ENCODE results near the gene LRPPRC. TPM values are rescaled to one million over a fixed set of nuclear protein-coding genes. Genes with fewer than 3 reads are reported as not detected.

Gene LRPPRC
- total RNA-seq, 1 donor from 2014 or later: 57.5 TPM

GRCh38 chr2:43840965-43841364 lies 154.8 kb downstream of the LRPPRC start:
- no peak for DNase-seq (ENCODE audit: low read depth)
- TF ChIP-seq, protein P1, sequence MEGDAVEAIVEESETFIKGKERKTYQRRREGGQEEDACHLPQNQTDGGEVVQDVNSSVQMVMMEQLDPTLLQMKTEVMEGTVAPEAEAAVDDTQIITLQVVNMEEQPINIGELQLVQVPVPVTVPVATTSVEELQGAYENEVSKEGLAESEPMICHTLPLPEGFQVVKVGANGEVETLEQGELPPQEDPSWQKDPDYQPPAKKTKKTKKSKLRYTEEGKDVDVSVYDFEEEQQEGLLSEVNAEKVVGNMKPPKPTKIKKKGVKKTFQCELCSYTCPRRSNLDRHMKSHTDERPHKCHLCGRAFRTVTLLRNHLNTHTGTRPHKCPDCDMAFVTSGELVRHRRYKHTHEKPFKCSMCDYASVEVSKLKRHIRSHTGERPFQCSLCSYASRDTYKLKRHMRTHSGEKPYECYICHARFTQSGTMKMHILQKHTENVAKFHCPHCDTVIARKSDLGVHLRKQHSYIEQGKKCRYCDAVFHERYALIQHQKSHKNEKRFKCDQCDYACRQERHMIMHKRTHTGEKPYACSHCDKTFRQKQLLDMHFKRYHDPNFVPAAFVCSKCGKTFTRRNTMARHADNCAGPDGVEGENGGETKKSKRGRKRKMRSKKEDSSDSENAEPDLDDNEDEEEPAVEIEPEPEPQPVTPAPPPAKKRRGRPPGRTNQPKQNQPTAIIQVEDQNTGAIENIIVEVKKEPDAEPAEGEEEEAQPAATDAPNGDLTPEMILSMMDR (conservative IDR thresholded peaks at IDR 0.05; ENCODE audit: low read depth, low read length): no peak

GRCh38 chr2:43839776-43840564 lies 155.8 kb downstream of the LRPPRC start:
- TF ChIP-seq, protein P1 (conservative IDR thresholded peaks at IDR 0.05; ENCODE audit: low read depth, low read length): no peak
- H3K4me3 ChIP-seq (ENCODE audit: low read depth, low read length): no peak overlapping the region

More at GRCh38 chr2:43840965-43841364, 154.8 kb downstream of the LRPPRC start:
- H3K4me3 ChIP-seq (ENCODE audit: low read depth, low read length): no peak overlapping the region

DNA sequence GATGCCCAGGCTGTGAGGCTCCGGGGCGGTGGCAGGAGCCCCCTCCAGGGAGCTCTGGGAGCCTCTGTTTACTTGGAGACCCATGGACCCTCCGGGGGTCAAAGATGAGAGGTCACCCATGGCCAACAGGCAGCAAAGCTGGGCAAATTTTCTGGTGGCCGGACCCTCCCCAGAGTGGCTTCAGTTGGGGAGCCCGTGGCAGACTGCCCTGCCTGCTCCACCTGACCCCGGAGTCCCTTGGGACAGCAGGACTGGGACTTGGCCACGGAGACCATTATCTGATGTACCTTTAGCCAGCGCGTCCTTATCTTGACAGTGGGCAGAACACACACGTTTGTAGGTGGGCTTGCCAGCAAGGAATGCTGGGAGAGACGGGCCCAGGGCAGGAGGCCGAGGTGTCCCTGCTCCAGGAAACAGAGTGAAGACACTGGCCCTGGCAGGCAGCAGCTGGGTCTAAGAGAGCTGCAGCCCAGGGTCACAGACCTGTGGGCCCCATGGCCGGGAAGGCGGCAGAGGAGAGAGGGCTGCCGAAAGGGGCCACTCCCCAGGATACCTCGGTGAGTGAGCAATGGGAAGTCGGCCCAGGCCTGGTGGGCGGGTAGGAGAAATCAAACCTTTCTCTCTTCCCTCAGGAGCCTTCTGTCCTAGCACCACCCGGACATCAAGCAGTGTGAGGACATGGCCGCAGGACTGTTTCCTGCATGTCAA lies 157.1 kb downstream of the LRPPRC start, which contains the start of the genes ABCG5 and ABCG8:
Gene ABCG5, minus strand, starts transcription at position 280 of the 708 bp plus-strand sequence. Its CDS starts 160 bp downstream, at position 120.
Gene ABCG8, plus strand, starts transcription at position 412 of the 708 bp plus-strand sequence. Its CDS starts 83 bp downstream, at position 495.
- TF ChIP-seq, protein P1 (conservative IDR thresholded peaks at IDR 0.05; ENCODE audit: low read depth, low read length): no peak
- no peak within 1 kb of the TSS for H3K4me3 ChIP-seq (ENCODE audit: low read depth, low read length)
- DNase-seq (ENCODE audit: low read depth): no peak

More at GRCh38 chr2:43839776-43840564, 155.8 kb downstream of the LRPPRC start:
- DNase-seq (ENCODE audit: low read depth): no peak

DNA sequence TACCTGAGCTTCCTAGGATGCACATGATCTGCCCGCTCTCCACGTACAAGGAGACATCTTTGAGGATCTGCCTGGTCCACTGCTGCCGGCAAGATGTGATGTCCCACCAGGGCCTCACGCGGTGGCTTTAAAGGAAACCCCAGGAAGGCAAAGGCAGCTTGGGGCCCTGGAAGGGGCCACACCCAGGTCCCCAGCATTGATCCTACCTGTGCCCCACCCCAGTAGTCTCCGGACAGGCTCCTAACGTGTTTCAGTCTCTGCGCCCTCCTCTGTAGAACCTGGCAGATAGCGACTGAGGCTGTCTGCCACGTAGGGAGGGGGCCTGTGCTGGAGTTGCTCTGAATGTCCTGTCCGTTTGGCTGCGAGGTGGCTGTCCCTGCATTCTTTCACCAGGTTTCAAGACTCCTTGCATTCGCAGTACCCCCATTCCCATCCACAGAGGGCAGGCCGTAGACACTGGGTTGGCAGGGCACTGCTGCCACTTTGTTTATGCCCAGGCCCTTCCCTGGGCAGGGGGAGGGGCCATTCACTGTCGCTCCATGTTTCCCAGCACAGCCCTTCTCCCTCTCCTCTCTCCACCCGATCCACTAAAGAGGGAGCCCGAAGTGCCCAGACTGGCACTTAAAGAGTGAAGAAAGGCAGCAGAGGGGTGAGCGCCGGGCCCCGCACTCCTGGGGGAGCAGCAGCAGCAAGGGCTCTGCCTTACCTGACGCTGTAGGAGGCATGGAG lies 157.8 kb downstream of the LRPPRC start:
- TF ChIP-seq, protein P1 (conservative IDR thresholded peaks at IDR 0.05; ENCODE audit: low read depth, low read length): no peak

DNA sequence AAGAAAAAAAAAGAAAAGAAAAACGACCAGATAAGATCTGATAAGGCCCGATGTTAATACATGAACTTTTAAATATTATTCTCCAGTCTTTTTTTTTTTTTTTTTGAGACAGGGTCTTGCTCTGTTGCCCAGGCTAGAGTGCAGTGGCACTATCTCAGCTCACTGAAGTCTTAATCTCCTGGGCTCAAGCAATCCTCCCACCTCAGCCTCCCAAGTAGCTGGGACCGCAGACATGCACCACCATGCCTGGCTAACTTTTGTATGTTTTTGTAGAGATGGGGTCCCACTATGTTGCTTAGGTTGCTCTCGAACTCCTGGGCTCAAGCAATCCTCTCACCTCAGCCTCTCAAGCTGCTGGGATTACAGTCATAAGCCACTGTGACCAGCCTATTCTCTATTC lies 158.8 kb downstream of the LRPPRC start:
- no peak overlapping the region for H3K4me3 ChIP-seq (ENCODE audit: low read depth, low read length)
- no peak for DNase-seq (ENCODE audit: low read depth)
- TF ChIP-seq, protein P1 (conservative IDR thresholded peaks at IDR 0.05; ENCODE audit: low read depth, low read length): no peak

More for the DNA sequence above, 157.8 kb downstream of the LRPPRC start:
- H3K4me3 ChIP-seq (ENCODE audit: low read depth, low read length): no peak overlapping the region
- DNase-seq (ENCODE audit: low read depth): no peak

Other genes starting within 250 kb of the LRPPRC start
- 15.1 and 37.0 TPM in 2 replicates for gene DYNC2LI1, start 221.9 kb downstream of the LRPPRC start, total RNA-seq
- not detected in 2 replicates for gene ABCG5, start 157.2 kb downstream of the LRPPRC start, total RNA-seq
- not detected in 2 replicates for gene ABCG8, start 157.0 kb downstream of the LRPPRC start, total RNA-seq
- 15.3 and 21.9 TPM in 2 replicates for gene PPM1B, start 172.9 kb upstream of the LRPPRC start, total RNA-seq